SK-N-DZ (cell line): ENCODE data around the gene IL2RA.
"Not testable (repeated sequence)": the region's sequence is repeated elsewhere in the genome, so short reads cannot be mapped to it uniquely, and the experiment has no call there.

Experiments
- DNase-seq: peaks from one replicate; pipeline ENCODE4 v3.0.0-alpha.2; 2015; ENCODE audit warnings: low spot score
- small RNA-seq, 2 experiments: library from RNA; depleted of rRNA; stranded (forward); fragments of <200 nt; gene quantifications; one replicate each; pipeline ENCODE3, GENCODE V24; 2014

IL2RA gene

DNA sequence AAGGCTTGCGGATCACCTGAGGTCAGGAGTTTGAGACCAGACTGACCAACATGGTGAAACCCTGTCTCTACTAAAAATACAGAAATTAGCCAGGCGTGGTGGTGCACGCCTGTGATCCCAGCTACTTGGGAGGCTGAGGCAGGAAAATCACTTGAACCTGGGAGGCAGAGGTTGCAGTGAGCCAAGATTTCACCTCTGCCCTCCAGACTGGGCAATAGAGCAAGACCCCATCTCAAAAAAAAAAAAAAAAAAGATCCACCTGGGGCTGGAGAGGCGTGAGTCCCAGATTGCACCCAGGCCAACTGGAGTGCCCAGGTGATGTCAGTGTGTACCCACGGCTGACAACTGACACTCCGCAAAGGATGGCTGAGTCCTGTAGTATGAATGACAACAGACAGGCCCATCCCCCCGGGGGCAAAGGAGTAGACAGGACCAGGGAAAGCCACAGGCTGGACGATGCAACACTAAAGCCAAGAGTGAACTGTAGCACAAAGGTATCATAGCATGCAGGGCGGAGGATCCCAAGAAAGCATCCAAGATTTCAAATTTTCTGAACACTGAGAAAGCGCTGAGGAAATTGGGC, 99.7 kb downstream of the IL2RA start:
- DNase-seq, result not testable (repeated sequence)

- no peak for DNase-seq
These were observed 100.6 kb downstream of the IL2RA start for GRCh38 chr10:5961405-5962100.

- not testable (repeated sequence) for DNase-seq
These were observed 101.2 kb downstream of the IL2RA start for GRCh38 chr10:5960973-5961275.

Small RNA genes lying within 50 kb of the gene (small RNA-seq; reads per million reads assigned to genes)
- 0 reads per million in 2 experiments for gene RF00397
